ENCODE measurements around the gene SIAH1. TPM values are rescaled to one million over a fixed set of nuclear protein-coding genes. Genes with fewer than 3 reads are reported as not detected.
"Not testable (repeated sequence)": the region's sequence is repeated elsewhere in the genome, so short reads cannot be mapped to it uniquely, and the experiment has no call there.

SIAH1 gene, protein sequence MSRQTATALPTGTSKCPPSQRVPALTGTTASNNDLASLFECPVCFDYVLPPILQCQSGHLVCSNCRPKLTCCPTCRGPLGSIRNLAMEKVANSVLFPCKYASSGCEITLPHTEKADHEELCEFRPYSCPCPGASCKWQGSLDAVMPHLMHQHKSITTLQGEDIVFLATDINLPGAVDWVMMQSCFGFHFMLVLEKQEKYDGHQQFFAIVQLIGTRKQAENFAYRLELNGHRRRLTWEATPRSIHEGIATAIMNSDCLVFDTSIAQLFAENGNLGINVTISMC
- 36.5 and 38.1 TPM in 2 replicates for total RNA-seq

- peak; percentile 71 for DNase-seq (ENCODE audit: low read depth)
Measured at GRCh38 chr16:48385253-48386150, at the start of gene SIAH1. TSS of gene SIAH1 (minus strand) at chr16:48385413. CDS start at chr16:48362428, 22,985 bp downstream.

- DNase-seq (ENCODE audit: low read depth) = no peak
Measured at GRCh38 chr16:48434653-48435317, 49.6 kb upstream of the SIAH1 start.

- DNase-seq (ENCODE audit: low read depth) = no peak
Measured at GRCh38 chr16:48433850-48434530, 48.8 kb upstream of the SIAH1 start.

DNA sequence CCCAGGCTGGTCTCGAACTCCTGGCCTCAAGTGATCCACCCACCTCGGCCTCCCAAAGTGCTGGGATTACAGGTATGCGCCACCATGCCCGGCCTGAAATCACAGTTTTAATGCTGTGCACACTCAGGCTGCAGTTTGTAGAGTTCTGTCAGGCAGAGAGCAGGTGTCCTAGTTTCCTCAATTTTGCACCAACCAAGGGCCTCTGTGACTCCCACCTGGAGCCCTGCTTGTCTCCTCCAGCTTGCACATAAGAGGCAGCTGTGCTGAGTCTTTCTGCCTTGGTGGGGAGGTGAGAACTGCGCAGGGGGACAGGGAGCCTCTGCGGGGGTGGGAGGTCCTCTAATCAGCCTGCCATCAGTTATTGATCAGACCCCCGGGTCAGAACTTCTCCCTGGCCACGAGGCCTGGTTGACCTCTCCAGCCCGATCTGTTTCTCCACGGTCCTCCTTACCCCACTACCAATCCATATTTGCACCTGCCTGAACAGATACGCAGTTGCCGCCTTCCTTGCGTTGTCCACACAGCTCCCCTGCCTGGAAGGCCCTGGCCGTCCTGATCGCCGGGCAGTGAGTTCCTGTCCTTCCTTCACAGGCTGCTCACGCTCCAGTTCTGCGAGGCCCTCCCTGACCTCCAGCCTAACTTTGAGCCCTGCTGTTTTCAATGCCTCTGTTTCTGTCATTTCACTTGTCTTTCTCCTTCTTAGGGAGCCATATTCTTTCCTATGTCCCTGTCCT lies 48.1 kb upstream of the SIAH1 start:
- DNase-seq (ENCODE audit: low read depth) = no peak

DNA sequence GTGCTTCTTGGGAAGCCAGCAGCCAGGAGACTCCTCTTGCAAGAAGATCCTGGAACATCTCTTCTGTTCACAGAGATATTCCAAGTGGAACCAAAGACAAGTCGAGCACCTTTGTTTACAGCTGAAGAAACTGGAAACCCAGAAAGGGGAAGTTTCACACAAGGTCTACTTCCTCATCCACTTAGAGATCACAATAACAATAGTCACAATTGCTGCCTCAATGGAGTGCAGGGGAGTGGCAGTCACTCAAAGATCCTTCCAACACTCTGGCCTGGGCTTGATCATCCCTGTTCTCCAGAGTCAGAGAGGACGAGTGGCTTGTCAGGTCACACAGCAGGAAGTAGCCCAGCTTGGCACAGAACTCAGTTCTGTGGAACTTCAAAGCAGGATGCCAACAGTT lies 46.9 kb upstream of the SIAH1 start:
- DNase-seq (ENCODE audit: low read depth) = no peak

- DNase-seq (ENCODE audit: low read depth) = no peak
Measured at GRCh38 chr16:48430890-48431289, 45.7 kb upstream of the SIAH1 start.

- peak; percentile 60 for DNase-seq (ENCODE audit: low read depth)
Measured at GRCh38 chr16:48426244-48427141, 41.3 kb upstream of the SIAH1 start.

GRCh38 chr16:48422537-48422936 lies 37.3 kb upstream of the SIAH1 start:
- DNase-seq (ENCODE audit: low read depth) = no peak

- no peak for DNase-seq (ENCODE audit: low read depth)
Measured at GRCh38 chr16:48421741-48422140, 36.5 kb upstream of the SIAH1 start.

DNA sequence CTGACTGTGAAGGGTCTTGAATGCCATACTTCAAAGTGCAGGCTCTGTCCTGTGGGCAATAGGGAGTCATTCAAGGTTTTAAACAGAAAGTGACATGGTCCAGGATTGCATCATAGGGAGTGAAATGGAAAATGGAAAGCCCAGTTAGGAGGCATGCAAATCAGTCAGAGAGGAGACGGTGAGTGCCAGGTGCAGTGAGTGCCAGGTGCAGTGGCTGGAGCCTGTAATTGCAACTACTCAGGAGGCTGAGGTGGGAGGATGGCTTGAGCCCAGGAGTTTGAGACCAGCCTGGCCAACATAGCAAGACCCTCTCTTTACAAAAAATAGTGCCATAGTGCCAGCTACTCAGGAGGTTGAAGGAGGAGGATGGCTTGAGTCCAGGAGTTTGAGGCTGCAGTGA lies 35.2 kb upstream of the SIAH1 start:
- DNase-seq (ENCODE audit: low read depth) = no peak

DNA sequence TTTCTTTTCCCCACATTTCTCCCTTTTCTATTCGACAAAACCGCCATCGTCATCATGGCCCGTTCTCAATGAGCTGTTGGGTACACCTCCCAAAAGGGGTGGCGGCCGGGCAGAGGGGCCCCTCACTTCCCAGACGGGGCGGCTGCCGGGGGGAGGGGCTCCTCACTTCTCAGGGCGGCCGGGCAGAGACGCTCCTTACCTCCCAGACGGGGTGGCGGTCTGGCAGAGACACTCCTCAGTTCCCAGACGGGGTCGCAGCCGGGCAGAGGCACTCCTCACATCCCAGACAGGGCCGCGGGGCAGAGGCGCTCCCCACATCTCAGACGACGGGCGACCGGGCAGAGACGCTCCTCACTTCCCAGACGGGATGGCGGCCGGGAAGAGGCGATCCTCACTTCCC lies 31.4 kb upstream of the SIAH1 start:
- DNase-seq (ENCODE audit: low read depth) = not testable (repeated sequence)

GRCh38 chr16:48413272-48413671 lies 28.1 kb upstream of the SIAH1 start:
- no peak for DNase-seq (ENCODE audit: low read depth)

- DNase-seq (ENCODE audit: low read depth) = peak; percentile 93
Measured at GRCh38 chr16:48409839-48410632, 24.8 kb upstream of the SIAH1 start.

DNA sequence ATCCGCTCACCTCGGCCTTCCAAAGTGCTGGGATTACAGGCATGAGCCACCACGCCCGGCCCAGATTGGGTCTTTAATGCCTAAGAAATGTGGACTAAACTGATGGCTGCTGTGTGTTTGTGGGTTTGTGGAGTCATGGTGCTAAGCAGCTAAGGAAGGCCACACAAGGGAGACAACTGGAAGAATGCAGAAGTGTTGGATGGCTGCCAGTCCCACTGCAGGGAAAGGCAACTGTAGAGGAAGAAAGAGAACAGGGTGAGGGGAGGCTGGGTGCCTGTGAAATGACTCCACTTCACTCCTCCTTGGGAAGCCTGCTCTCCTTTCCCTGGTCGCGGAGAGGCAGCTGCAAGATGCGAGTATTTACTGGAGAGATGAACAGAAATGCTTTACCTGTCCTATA lies 23.5 kb upstream of the SIAH1 start:
- peak; percentile 84 for DNase-seq (ENCODE audit: low read depth)

DNA sequence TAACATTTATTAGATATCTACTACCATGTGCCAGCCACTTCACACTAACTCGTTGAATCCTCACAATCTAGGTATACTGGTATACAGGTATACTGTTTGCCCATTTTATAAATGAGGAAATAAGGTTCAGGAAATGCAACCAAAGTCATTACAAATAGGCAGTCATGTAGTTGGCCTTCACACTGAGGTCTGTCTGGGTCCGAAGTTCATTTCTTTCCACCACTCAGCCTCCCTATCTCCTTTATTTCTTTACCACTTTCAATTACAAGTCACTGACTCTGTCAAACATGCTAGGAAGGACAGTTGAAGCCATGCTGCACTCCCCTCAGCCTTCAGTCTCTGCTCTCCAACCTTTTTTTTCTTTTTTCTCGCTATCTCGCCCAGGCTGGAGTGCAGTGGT lies 20.7 kb upstream of the SIAH1 start:
- DNase-seq (ENCODE audit: low read depth) = no peak

- DNase-seq (ENCODE audit: low read depth) = no peak
Measured at GRCh38 chr16:48405153-48405552, 19.9 kb upstream of the SIAH1 start.

DNA sequence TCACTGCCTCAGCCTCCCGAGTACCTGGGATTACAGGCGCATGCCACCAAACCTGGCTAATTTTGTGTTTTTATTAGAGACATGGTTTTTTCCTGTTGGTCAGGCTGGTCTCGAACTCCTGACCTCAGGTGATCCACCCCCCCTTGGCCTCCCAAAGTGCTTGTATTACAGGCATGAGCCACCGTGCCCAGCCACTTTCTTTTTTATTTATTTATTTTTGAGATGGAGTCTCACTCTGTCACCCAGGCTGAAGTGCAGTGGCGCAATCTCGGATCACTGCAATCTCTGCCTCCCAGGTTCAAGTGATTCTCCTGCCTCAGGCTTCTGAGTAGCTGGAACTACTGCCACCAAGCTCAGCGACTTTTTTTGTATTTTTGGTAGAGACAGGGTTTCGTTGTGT lies 17.3 kb upstream of the SIAH1 start:
- not testable (repeated sequence) for DNase-seq (ENCODE audit: low read depth)

GRCh38 chr16:48395375-48395774 lies 10.2 kb upstream of the SIAH1 start:
- DNase-seq (ENCODE audit: low read depth) = no peak

GRCh38 chr16:48394355-48394703 lies 9.1 kb upstream of the SIAH1 start:
- no peak for DNase-seq (ENCODE audit: low read depth)

All from renal cortical epithelial cell (primary cell).